ENCODE measurements around the gene GAN. TPM values are rescaled to one million over a fixed set of nuclear protein-coding genes. Genes with fewer than 3 reads are reported as not detected.

GAN gene
- total and polyA plus RNA-seq, 9 of the 15 experiments (the other 6 are each of a cell fraction or from before 2014, with no cell fraction given): 0.83 to 15.1 (median 5.2) TPM

GRCh38 chr16:81403601-81404391 is 89.0 kb downstream of the GAN start (continued):
- TF ChIP-seq THAP7 (CRISPR knock-in tag; IDR thresholded peaks at IDR 0.05) (no peak), TOE1 (IDR thresholded peaks at IDR 0.05; ENCODE audit: borderline replicate concordance) (peak; percentile 69; the same call in 1 of the 2 replicates), TOE1 (CRISPR knock-in tag; IDR thresholded peaks at IDR 0.05; ENCODE audit: borderline replicate concordance, low read depth) (no peak), CEBPZ (IDR thresholded peaks at IDR 0.05; ENCODE audit: borderline replicate concordance, low read depth, low read length) (no peak), IRF1 (CRISPR knock-in tag; IDR thresholded peaks at IDR 0.05; ENCODE audit: borderline replicate concordance) (no peak), OTX1 (CRISPR knock-in tag; IDR thresholded peaks at IDR 0.05) (no peak), TEAD4 (IDR thresholded peaks at IDR 0.05; ENCODE audit: low read length) (no peak), TEAD4 (CRISPR knock-in tag; IDR thresholded peaks at IDR 0.05; ENCODE audit: borderline replicate concordance) (no peak), ZNF740 (CRISPR knock-in tag; IDR thresholded peaks at IDR 0.05) (peak; percentile 67; the same call in 1 of the 2 replicates), ZNF740 (tag; IDR thresholded peaks at IDR 0.05) (no peak), FOXM1 (IDR thresholded peaks at IDR 0.05; ENCODE audit: low read depth) (no peak), FOXM1 (CRISPR knock-in tag; IDR thresholded peaks at IDR 0.05; ENCODE audit: low read depth) (peak; percentile 44; the same call in 1 of the 2 replicates), E2F1 (CRISPR knock-in tag; IDR thresholded peaks at IDR 0.05) (no peak), KLF1 (tag; IDR thresholded peaks at IDR 0.05) (no peak), CBFA2T2 (conservative IDR thresholded peaks at IDR 0.05) (no peak), ESRRB (CRISPR knock-in tag; IDR thresholded peaks at IDR 0.05; ENCODE audit: borderline replicate concordance) (no peak), ZNF124 (CRISPR knock-in tag; IDR thresholded peaks at IDR 0.05) (no peak), FOXP1 (CRISPR knock-in tag; IDR thresholded peaks at IDR 0.05) (no peak), HOMEZ (CRISPR knock-in tag; IDR thresholded peaks at IDR 0.05) (no peak)
